B cell (primary cell): ENCODE data around the gene AMOTL1. TPM values are rescaled to one million over a fixed set of nuclear protein-coding genes. Genes with fewer than 3 reads are reported as not detected.

Source experiments
- ATAC-seq: fragments of 200-7000 bp; cut with Tn5 transposase; one replicate; pipeline ENCODE4 v1.10.0; 2021; ENCODE audit warnings: low read depth, mild to moderate bottlenecking, moderate number of reproducible peaks, moderate library complexity
- CTCF ChIA-PET: fragments of 350-600 bp; sonication (Branson Sonifier 250); formaldehyde crosslinking; loops from one replicate; lab custom pipeline; 2021; ENCODE audit warnings: antibody characterized with exemption, inconsistent platforms; lab: Charles Lee
- POLR2A ChIA-PET: fragments of 350-600 bp; sonication (Branson Sonifier 250); formaldehyde crosslinking; loops from one replicate; lab custom pipeline; 2021; ENCODE audit warnings: antibody characterized with exemption; lab: Charles Lee
- DNase-seq: peaks from one replicate; pipeline ENCODE4 v3.0.0; 2013
- H2AFZ ChIP-seq: 2 replicates; pipeline ENCODE4 v1.6.1; 2012; ENCODE audit warnings: mild to moderate bottlenecking, low read depth, low read length; ENCODE audit not compliant: insufficient read depth, poor library complexity, severe bottlenecking
- H3K27ac ChIP-seq, 2 donors: 1 replicate in 1 of 2; 2 replicates in 1 of 2; pipeline ENCODE4 v1.5.1; 2012 to 2013; ENCODE audit warnings: low read length in 2 of 2, mild to moderate bottlenecking in 2 of 2, moderate library complexity in 1 of 2
- H3K27me3 ChIP-seq, 4 experiments: fragments of 200-600 bp in 1 of 4; sonication (generic) in 1 of 4; replicated peaks in 1 of 4; 1 replicate in 2 of 4; 2 replicates in 2 of 4; pipeline versions ENCODE4 v1.6.1 to v1.7.0; 2013 to 2016; ENCODE audit warnings: low read length in 3 of 4, mild to moderate bottlenecking in 2 of 4, mixed read lengths in 1 of 4, moderate library complexity in 1 of 4; ENCODE audit not compliant: insufficient read depth in 4 of 4, control insufficient read depth in 3 of 4; ENCODE audit errors: control extremely low read depth in 1 of 4
- H3K36me3 ChIP-seq, 2 experiments: replicated peaks in 1 of 2; 1 replicate in 1 of 2; 2 replicates in 1 of 2; pipeline versions ENCODE4 v1.6.1 to v1.7.1; 2013; ENCODE audit warnings: low read length in 1 of 2; ENCODE audit not compliant: insufficient read depth in 2 of 2, control insufficient read depth in 1 of 2; ENCODE audit errors: control extremely low read depth in 1 of 2, extremely low read depth in 1 of 2
- H3K4me1 ChIP-seq, 2 donors: fragments of 200-600 bp in 1 of 2; sonication (generic) in 1 of 2; 1 replicate in 1 of 2; 2 replicates in 1 of 2; pipeline versions ENCODE4 v1.5.1 to v1.6.1; 2013 to 2017; ENCODE audit warnings: low read length in 2 of 2; ENCODE audit not compliant: control insufficient read depth in 2 of 2, insufficient read depth in 2 of 2
- H3K4me2 ChIP-seq: replicated peaks from 2 replicates; pipeline ENCODE3; 2012; ENCODE audit warnings: mild to moderate bottlenecking, low read depth, low read length; ENCODE audit not compliant: poor library complexity, severe bottlenecking
- H3K4me3 ChIP-seq, 5 experiments: fragments of 200-600 bp in 1 of 5; sonication (generic) in 1 of 5; 1 replicate in 3 of 5; 2 replicates in 2 of 5; pipeline versions ENCODE4 v1.5.1 to v1.7.0; 2011 to 2016; ENCODE audit warnings: low read length in 4 of 5, mild to moderate bottlenecking in 4 of 5, low read depth in 2 of 5, control low read depth in 1 of 5, moderate library complexity in 1 of 5; ENCODE audit not compliant: insufficient read depth in 1 of 5; ENCODE audit errors: control extremely low read depth in 1 of 5, extremely low read depth in 1 of 5
- H3K79me2 ChIP-seq: fragments of 200-600 bp; sonication (generic); one replicate; pipeline ENCODE4 v1.6.0; 2016; ENCODE audit warnings: low read length; ENCODE audit not compliant: control insufficient read depth, insufficient read depth
- H3K9ac ChIP-seq: fragments of 200-600 bp; sonication (generic); 2 replicates; pipeline ENCODE4 v1.6.1; 2017; ENCODE audit warnings: mild to moderate bottlenecking, low read length, moderate library complexity
- H3K9me3 ChIP-seq, 3 donors: one replicate each; pipeline versions ENCODE4 v1.6.1 to v1.7.1; 2013; ENCODE audit warnings: low read length in 2 of 3; ENCODE audit not compliant: control insufficient read depth in 2 of 3, insufficient read depth in 1 of 3; ENCODE audit errors: control extremely low read depth in 1 of 3
- H4K20me1 ChIP-seq: 2 replicates; pipeline ENCODE4 v1.6.0; 2012; ENCODE audit warnings: mild to moderate bottlenecking, low read length; ENCODE audit not compliant: insufficient read depth, control insufficient read depth, poor library complexity, severe bottlenecking
- H3K27ac Mint-ChIP-seq: one replicate; pipeline ENCODE4 v1.8.0; 2021; ENCODE audit warnings: mixed read lengths
- H3K27me3 Mint-ChIP-seq: one replicate; pipeline ENCODE4 v1.8.0; 2021; ENCODE audit warnings: mixed read lengths
- H3K4me1 Mint-ChIP-seq: one replicate; pipeline ENCODE4 v1.8.0; 2021; ENCODE audit warnings: mixed read lengths
- H3K4me3 Mint-ChIP-seq: one replicate; pipeline ENCODE4 v1.8.0; 2021; ENCODE audit warnings: mixed read lengths
- H3K9me3 Mint-ChIP-seq: one replicate; pipeline ENCODE4 v1.8.0; 2022; ENCODE audit warnings: mixed read lengths; ENCODE audit not compliant: insufficient read depth
- CTCF ChIP-seq: fragments of 200-600 bp; IDR thresholded peaks from one replicate; pipeline ENCODE4 v1.8.0; 2022; ENCODE audit warnings: antibody characterized with exemption, mild to moderate bottlenecking
- EZH2 ChIP-seq: IDR thresholded peaks from 2 replicates; pipeline ENCODE4 v1.6.1; 2012; ENCODE audit warnings: borderline replicate concordance, low read depth, mild to moderate bottlenecking, moderate library complexity, low read length; ENCODE audit not compliant: insufficient read depth, poor library complexity, severe bottlenecking
- WGBS: methylation state at CpG from one replicate; pipeline ENCODE4 v1.1.5; 2013; ENCODE audit warnings: missing lambda C conversion rate; ENCODE audit not compliant: insufficient coverage; 5-methylcytosine and 5-hydroxymethylcytosine counted together
- intact Hi-C: fragments of 100-400 bp; cut with micrococcal nuclease; formaldehyde crosslinking; loops from one replicate; pipeline ENCODE4 v1.10.0; 2022
- polyA plus RNA-seq: library from polyadenylated mRNA; depleted of rRNA; stranded (reverse); fragments of >200 nt; gene quantifications from 2 replicates; pipeline ENCODE4 v1.2.3, GENCODE V29; 2012
- total RNA-seq, 2 donors: library from RNA; stranded (reverse); fragments of 120-200 nt in 1 of 2; gene quantifications; 1 replicate in 1 of 2; 2 replicates in 1 of 2; pipeline versions ENCODE4 v1.2.3 to v1.2.4, GENCODE V29; 2013 to 2022

AMOTL1 gene
- total and polyA plus RNA-seq, 2 donors (not counting 1 experiment from before 2014, with no cell fraction given), result 0.04 to 0.30 TPM

DNA sequence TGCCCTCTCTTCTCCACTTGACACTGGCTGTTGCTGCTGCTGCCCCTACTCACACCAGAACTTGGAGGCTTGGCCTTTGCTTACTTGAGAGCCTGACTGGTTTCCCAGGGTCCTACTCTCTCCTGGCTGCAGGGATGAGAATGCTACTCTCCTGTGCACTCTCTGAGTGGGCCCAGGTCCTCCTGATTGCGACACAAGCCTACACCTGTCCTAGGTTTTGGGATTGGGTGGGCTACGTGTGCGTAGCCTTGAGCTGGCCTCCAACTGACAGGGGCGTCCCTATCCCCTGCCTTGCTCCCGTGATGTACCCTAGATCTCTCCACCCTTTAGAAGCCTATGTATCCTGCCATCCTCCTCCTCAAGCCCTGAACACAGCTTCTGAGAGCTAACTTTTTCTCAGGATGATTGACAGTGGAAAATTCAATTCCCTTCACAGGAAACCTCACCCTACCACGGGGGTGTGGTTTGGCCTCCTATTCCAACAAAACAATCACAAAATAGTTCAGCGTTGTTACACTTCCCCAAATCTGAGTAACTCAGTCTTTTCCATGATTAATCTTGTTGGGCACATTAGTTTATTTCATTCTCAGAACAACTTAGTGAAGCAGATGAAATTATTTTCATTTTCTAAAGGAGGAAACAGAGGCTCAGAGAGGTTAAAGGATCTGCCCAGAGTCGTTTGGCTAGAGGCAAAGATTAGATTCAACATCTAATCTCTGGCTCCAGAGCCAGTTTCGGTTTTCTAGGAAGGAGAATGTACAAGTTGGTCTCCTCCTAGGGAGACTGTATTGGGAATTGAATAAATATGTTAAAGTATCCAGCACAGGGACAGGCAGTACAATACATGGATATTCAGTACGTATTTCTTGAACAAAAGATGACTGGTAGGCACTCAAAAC is 17.6 kb upstream of the AMOTL1 start:
- H3K4me1 Mint-ChIP-seq, result no peaks in the 10 kb centered on the region
- no peaks in the 10 kb centered on the region for H3K4me1 ChIP-seq
- ChIA-PET CTCF (no interaction called here), POLR2A (no interaction called here)
- no peak overlapping the region for H3K9ac ChIP-seq
- peaks cover 44% of the 10 kb centered on the region for H3K27me3 Mint-ChIP-seq
- H3K79me2 ChIP-seq, result no peaks in the 10 kb centered on the region
- ATAC-seq (no peak), DNase-seq (no peak)
- no peak overlapping the region for H3K4me3 Mint-ChIP-seq
- H3K4me3 ChIP-seq, result no peak overlapping the region
- no peak overlapping the region for H2AFZ ChIP-seq
- H3K27ac Mint-ChIP-seq, result no peak overlapping the region
- H3K36me3 ChIP-seq, result no peaks in the 10 kb centered on the region
- intact Hi-C loops, result no loop called here
- peaks cover 0 to 13% (median 5%) of the 10 kb centered on the region in 4 experiments for H3K27me3 ChIP-seq
- WGBS, result 70% methylated on average over 6 of the region's 10 CpGs
- TF ChIP-seq CTCF (no peak), EZH2 (no peak)
- H3K9me3 Mint-ChIP-seq, result no peaks in the 10 kb centered on the region
- H3K27ac ChIP-seq, result no peak overlapping the region
- no peak overlapping the region for H3K4me2 ChIP-seq
- no peaks in the 10 kb centered on the region for H3K9me3 ChIP-seq
- H4K20me1 ChIP-seq, result no peaks in the 10 kb centered on the region

DNA sequence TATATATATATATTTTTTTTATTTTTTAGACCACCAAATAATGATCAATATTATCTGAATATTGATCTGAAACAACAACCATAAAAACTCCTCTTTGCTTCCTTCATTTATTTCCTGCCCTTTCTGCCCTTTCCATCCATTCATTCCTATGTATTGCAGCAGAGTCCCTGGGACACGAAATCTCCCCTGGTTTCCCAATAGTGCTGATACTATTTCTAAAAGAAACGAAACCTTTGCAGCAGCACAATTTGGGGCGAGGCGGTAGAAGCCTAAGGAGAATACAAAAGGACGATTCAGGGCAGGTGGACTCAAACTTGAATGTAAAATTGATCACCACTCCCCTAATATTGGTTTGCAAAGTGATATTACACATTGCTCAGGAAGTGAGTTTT is 16.9 kb upstream of the AMOTL1 start:
- peaks cover 38% of the 10 kb centered on the region for H3K27me3 Mint-ChIP-seq
- H3K9me3 ChIP-seq, result no peaks in the 10 kb centered on the region
- H3K27me3 ChIP-seq, result peaks cover 0 to 10% (median 5%) of the 10 kb centered on the region in 4 experiments
- H3K4me1 ChIP-seq, result no peaks in the 10 kb centered on the region
- no peaks in the 10 kb centered on the region for H3K79me2 ChIP-seq
- DNase-seq (no peak), ATAC-seq (no peak)
- ChIA-PET POLR2A (no interaction called here), CTCF (no interaction called here)
- H4K20me1 ChIP-seq, result no peaks in the 10 kb centered on the region
- H3K4me2 ChIP-seq, result no peak overlapping the region
- no peak overlapping the region for H2AFZ ChIP-seq
- no peak overlapping the region for H3K27ac ChIP-seq
- H3K4me1 Mint-ChIP-seq, result no peaks in the 10 kb centered on the region
- whole genome bisulfite sequencing, result 82% methylated on average over 4 of the region's 5 CpGs
- H3K36me3 ChIP-seq, result no peaks in the 10 kb centered on the region
- TF ChIP-seq EZH2 (no peak), CTCF (no peak)
- H3K9me3 Mint-ChIP-seq, result no peaks in the 10 kb centered on the region
- H3K4me3 Mint-ChIP-seq, result no peak overlapping the region
- H3K9ac ChIP-seq, result no peak overlapping the region
- intact Hi-C loops, result no loop called here
- H3K4me3 ChIP-seq, result no peak overlapping the region
- H3K27ac Mint-ChIP-seq, result no peak overlapping the region
